NT2/D1 (cell line): ENCODE data around the gene DIDO1.

ENCODE experiments used
- DNase-seq: peaks from one replicate; pipeline ENCODE4 v3.0.0-alpha.2; 2011; ENCODE audit warnings: low read depth, low spot score
- H3K27me3 ChIP-seq: 2 replicates; pipeline ENCODE4 v1.6.0; 2011; ENCODE audit warnings: mild to moderate bottlenecking; ENCODE audit not compliant: insufficient read length, insufficient read depth
- H3K36me3 ChIP-seq: 2 replicates; pipeline ENCODE4 v1.6.1; 2011; ENCODE audit warnings: mild to moderate bottlenecking, low read length, mixed read lengths; ENCODE audit not compliant: insufficient read depth, insufficient read length
- H3K4me1 ChIP-seq: 2 replicates; pipeline ENCODE4 v1.5.1; 2011; ENCODE audit not compliant: insufficient read depth, insufficient read length
- H3K4me3 ChIP-seq: 2 replicates; pipeline ENCODE4 v1.5.1; 2011; ENCODE audit warnings: low read depth; ENCODE audit not compliant: insufficient read length
- H3K9ac ChIP-seq: 2 replicates; pipeline ENCODE4 v1.6.0; 2011; ENCODE audit warnings: low read depth; ENCODE audit not compliant: insufficient read length
- H3K9me3 ChIP-seq: 2 replicates; pipeline ENCODE4 v1.5.1; 2011; ENCODE audit warnings: mild to moderate bottlenecking, low read length; ENCODE audit not compliant: insufficient read depth
- SUZ12 ChIP-seq: IDR thresholded peaks from 2 replicates; pipeline ENCODE4 v1.6.1; 2011; ENCODE audit not compliant: insufficient read length, insufficient read depth; ENCODE audit errors: extremely low read depth
- YY1 ChIP-seq: IDR thresholded peaks from 2 replicates; pipeline ENCODE4 v1.6.1; 2011; ENCODE audit not compliant: insufficient read length, insufficient read depth
- ZNF274 ChIP-seq: IDR thresholded peaks from 2 replicates; pipeline ENCODE4 v1.6.1; 2011; ENCODE audit warnings: mild to moderate bottlenecking, low read depth, low read length

The DIDO1 gene

GRCh38 chr20:62898970-62899632, 27.2 kb downstream of the DIDO1 start:
- Histone ChIP-seq H3K9ac (peak overlapping the region; percentile 50), H3K36me3 (peaks cover 72% of the 10 kb centered on the region), H3K4me1 (peaks cover 19% of the 10 kb centered on the region), H3K27me3 (no peaks in the 10 kb centered on the region), H3K4me3 (no peak overlapping the region), H3K9me3 (no peaks in the 10 kb centered on the region)
- no peak for TF ChIP-seq SUZ12
- TF ChIP-seq YY1: no peak
- no peak for TF ChIP-seq ZNF274
- DNase-seq: no peak

- no peak overlapping the region for H3K9ac ChIP-seq
- H3K36me3 ChIP-seq: peaks cover 72% of the 10 kb centered on the region
- no peak for TF ChIP-seq ZNF274
- TF ChIP-seq YY1: no peak
- no peak for TF ChIP-seq SUZ12
- peaks cover 19% of the 10 kb centered on the region for H3K4me1 ChIP-seq
- no peaks in the 10 kb centered on the region for H3K27me3 ChIP-seq
- H3K4me3 ChIP-seq: no peak overlapping the region
- no peak for DNase-seq
- no peaks in the 10 kb centered on the region for H3K9me3 ChIP-seq
Observed at GRCh38 chr20:62898093-62898964, 28.0 kb downstream of the DIDO1 start.

GRCh38 chr20:62897666-62898065, 28.6 kb downstream of the DIDO1 start:
- Histone ChIP-seq H3K36me3 (peaks cover 72% of the 10 kb centered on the region), H3K9me3 (no peaks in the 10 kb centered on the region), H3K4me1 (peaks cover 16% of the 10 kb centered on the region), H3K4me3 (no peak overlapping the region), H3K9ac (no peak overlapping the region), H3K27me3 (no peaks in the 10 kb centered on the region)
- no peak for DNase-seq
- no peak for TF ChIP-seq ZNF274

- H3K4me1 ChIP-seq: peaks cover 16% of the 10 kb centered on the region
Observed at GRCh38 chr20:62896526-62896925, 29.8 kb downstream of the DIDO1 start.

GRCh38 chr20:62895539-62895938, 30.8 kb downstream of the DIDO1 start:
- Histone ChIP-seq H3K36me3 (peaks cover 76% of the 10 kb centered on the region), H3K9me3 (no peaks in the 10 kb centered on the region), H3K4me1 (peaks cover 12% of the 10 kb centered on the region), H3K27me3 (no peaks in the 10 kb centered on the region), H3K4me3 (no peak overlapping the region), H3K9ac (no peak overlapping the region)
- TF ChIP-seq YY1 (no peak), SUZ12 (no peak), ZNF274 (no peak)
- DNase-seq: no peak

More at GRCh38 chr20:62896526-62896925, 29.8 kb downstream of the DIDO1 start:
- no peak overlapping the region for H3K9ac ChIP-seq
- DNase-seq: no peak
- H3K36me3 ChIP-seq: peaks cover 72% of the 10 kb centered on the region
- no peak for TF ChIP-seq SUZ12
- no peak for TF ChIP-seq YY1
- TF ChIP-seq ZNF274: no peak
- no peaks in the 10 kb centered on the region for H3K9me3 ChIP-seq
- no peak overlapping the region for H3K4me3 ChIP-seq
- no peaks in the 10 kb centered on the region for H3K27me3 ChIP-seq

- no peak for TF ChIP-seq ZNF274
- TF ChIP-seq SUZ12: no peak
- no peak for TF ChIP-seq YY1
- H3K4me1 ChIP-seq: peaks cover 5% of the 10 kb centered on the region
- no peaks in the 10 kb centered on the region for H3K9me3 ChIP-seq
- DNase-seq: no peak
- H3K4me3 ChIP-seq: no peak overlapping the region
- peaks cover 89% of the 10 kb centered on the region for H3K36me3 ChIP-seq
- H3K27me3 ChIP-seq: no peaks in the 10 kb centered on the region
- H3K9ac ChIP-seq: no peak overlapping the region
Observed at GRCh38 chr20:62894261-62894660, 32.0 kb downstream of the DIDO1 start.

- H3K9ac ChIP-seq: no peak overlapping the region
- no peak overlapping the region for H3K4me3 ChIP-seq
- H3K36me3 ChIP-seq: peaks cover 94% of the 10 kb centered on the region
- H3K4me1 ChIP-seq: no peaks in the 10 kb centered on the region
- no peaks in the 10 kb centered on the region for H3K27me3 ChIP-seq
- no peak for TF ChIP-seq SUZ12
- no peak for TF ChIP-seq YY1
- TF ChIP-seq ZNF274: no peak
- DNase-seq: no peak
- H3K9me3 ChIP-seq: no peaks in the 10 kb centered on the region
Observed at GRCh38 chr20:62893700-62894099, 32.6 kb downstream of the DIDO1 start.
